Measurements from ENCODE around the gene RUNDC1.

Gene RUNDC1

DNA sequence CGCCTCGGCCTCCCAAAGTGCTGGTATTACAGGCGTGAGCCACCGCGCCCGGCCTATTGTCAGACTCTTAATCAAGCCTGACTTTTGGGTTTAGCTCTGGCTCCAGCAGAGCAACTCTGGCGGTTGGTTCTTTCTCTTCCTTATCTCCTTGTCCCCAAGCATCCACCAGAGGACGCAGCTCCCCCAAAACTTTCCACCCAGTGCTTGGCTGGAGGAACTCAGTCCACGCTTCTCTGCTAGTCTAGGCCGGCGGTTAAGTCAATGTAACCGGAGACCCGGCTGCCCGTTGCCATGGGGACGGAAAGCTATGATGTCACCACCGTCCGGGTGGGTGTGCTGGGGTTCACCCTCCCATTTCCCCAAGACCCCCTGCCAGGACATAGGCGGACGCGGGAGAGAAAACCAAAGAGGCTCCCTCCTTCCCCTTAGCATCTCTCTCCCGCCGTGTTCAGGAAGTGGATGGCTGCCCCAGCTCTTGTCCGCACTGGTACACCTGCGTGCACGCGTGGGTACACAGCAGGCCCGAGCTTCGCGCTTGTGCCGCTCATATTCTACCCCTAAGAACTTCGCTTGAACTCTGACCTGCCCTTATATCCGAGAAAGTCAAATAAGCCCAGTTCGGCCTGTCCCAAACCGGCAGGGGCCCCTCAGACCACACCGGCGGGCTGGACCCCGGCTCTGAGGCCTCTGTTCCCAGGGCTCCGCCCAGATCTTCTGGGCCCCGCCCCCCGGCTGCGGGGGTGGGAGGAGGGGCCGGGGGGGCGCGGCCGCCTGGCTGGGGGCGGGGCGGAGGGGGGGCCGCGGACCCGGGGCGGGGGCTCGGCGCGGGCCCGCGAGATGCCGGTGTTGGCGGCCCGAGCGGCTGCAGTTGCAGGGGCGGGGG lies 44.3 kb downstream of the RUNDC1 start, which contains the start of gene RND2:
RND2 (plus strand) TSS at position 825 of the 883 bp plus-strand sequence. CDS start 117 bp downstream, outside the sequence.
- TF ChIP-seq, protein P1, sequence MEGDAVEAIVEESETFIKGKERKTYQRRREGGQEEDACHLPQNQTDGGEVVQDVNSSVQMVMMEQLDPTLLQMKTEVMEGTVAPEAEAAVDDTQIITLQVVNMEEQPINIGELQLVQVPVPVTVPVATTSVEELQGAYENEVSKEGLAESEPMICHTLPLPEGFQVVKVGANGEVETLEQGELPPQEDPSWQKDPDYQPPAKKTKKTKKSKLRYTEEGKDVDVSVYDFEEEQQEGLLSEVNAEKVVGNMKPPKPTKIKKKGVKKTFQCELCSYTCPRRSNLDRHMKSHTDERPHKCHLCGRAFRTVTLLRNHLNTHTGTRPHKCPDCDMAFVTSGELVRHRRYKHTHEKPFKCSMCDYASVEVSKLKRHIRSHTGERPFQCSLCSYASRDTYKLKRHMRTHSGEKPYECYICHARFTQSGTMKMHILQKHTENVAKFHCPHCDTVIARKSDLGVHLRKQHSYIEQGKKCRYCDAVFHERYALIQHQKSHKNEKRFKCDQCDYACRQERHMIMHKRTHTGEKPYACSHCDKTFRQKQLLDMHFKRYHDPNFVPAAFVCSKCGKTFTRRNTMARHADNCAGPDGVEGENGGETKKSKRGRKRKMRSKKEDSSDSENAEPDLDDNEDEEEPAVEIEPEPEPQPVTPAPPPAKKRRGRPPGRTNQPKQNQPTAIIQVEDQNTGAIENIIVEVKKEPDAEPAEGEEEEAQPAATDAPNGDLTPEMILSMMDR (conservative IDR thresholded peaks at IDR 0.05): no peak
- TF ChIP-seq ZFX (IDR thresholded peaks at IDR 0.05): no peak
- no peak within 1 kb of the TSS for H3K27ac ChIP-seq

DNA sequence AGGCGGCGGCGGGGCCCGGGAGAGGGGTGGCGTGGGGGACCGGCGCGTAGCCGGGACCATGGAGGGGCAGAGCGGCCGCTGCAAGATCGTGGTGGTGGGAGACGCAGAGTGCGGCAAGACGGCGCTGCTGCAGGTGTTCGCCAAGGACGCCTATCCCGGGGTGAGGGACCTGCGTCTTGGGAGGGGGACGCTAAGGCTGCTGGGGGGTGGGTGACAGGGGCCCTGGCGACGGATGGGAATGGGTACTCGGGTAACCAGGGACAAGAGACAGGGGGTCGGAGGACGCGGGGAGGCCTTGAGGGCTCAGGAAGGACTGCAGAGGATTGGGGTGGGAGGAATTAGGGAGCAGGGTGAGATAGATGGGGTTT lies 44.9 kb downstream of the RUNDC1 start:
- no peak overlapping the region for H3K27ac ChIP-seq
- TF ChIP-seq, protein P1 (conservative IDR thresholded peaks at IDR 0.05): no peak
- no peak for TF ChIP-seq ZFX (IDR thresholded peaks at IDR 0.05)

DNA sequence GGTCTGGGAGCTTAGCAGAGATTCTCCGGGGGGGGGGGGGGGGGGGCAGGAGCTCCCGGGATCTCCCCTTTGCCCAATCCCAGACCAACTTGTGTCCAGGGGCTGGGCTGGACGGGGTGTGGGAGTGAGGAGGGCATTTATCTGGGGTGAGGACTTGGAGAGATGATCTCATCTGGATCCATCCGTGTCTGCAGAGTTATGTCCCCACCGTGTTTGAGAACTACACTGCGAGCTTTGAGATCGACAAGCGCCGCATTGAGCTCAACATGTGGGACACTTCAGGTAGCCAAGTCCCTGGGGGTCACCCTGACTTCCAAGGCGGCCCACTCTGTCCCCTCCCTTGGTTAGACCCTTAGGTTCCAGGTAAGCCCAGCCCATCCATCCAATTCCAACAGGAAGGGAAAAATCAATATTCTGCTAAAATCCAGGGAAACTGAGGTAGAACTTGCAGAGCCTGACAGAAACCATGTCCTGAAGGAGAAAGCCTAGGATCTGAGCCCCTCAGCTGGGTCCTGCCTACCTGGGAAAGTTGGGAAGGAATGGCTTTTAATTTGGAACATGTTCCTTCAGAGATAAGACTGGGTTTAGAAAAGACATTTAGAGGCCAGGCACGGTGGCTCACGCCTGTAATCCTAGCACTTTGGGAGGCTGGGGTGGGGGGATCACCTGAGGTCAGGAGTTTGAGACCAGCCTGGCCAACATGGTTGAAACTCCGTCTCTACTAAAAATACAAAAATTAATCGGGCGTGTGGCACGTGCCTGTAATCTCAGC lies 45.6 kb downstream of the RUNDC1 start:
- TF ChIP-seq, protein P1 (conservative IDR thresholded peaks at IDR 0.05): no peak
- TF ChIP-seq ZFX (IDR thresholded peaks at IDR 0.05): no peak
- no peak overlapping the region for H3K27ac ChIP-seq

DNA sequence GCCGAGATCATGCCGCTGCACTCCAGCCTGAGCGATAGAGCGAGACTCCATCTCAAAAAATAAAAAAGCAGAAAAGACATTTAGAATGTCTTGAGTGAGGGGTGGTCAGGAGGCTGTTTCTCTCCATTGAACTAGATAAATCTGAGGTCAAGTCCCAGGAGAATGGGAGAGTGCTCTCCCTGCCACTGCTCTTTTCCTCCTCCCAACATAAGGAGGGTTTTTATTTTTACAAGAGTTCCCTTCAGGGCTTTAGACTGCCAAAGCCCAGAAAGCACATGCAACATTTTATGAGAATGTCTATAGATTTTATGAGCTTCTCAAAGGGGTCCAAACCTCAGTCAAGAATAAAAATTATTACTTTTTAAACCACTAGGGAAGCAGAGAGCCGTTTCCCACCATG lies 46.2 kb downstream of the RUNDC1 start:
- no peak overlapping the region for H3K27ac ChIP-seq
- TF ChIP-seq ZFX (IDR thresholded peaks at IDR 0.05): no peak
- TF ChIP-seq, protein P1 (conservative IDR thresholded peaks at IDR 0.05): no peak

DNA sequence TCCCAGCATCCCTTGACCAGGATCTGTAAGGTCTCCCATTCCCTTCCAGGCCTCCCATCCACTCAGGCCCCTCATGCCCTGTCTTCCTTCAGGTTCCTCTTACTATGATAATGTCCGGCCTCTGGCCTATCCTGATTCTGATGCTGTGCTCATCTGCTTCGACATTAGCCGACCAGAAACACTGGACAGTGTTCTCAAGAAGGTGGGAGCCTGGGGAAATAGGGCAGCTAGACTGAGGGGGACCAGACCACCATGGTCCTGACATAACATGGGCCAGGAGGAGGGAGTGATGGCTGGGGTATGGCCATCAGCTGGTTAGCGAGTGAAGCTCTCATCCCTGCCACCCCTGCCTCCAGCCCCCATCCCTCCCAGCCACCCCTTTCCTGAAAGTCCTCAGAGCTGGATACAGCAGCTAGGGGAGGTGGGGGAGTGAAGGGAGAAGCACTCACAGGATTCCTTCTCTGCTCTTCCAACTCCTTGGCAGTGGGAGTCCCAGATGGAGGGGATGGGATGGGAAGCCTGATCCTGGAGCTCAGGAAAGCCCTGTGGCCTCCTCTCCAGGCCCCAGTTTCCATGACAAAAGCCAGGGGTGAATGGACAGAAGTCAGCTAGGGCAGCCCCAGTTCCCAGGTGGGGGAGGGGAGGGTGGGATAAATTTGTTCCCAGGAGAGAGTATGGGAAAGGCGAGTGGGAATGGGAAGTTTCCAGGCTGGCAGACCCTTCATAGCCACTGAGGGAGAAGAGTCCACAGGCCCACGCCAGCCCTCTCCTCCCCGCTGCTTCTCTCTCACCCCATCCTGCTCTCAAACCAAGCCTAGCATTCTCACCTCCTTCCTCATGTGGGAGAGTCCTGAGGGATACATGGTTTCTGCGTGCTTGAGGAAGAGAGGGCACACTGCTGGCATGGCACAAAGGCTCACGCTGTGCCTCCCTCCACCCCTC lies 47.0 kb downstream of the RUNDC1 start:
- TF ChIP-seq, protein P1 (conservative IDR thresholded peaks at IDR 0.05): no peak
- no peak for TF ChIP-seq ZFX (IDR thresholded peaks at IDR 0.05)
- H3K27ac ChIP-seq: no peak overlapping the region

DNA sequence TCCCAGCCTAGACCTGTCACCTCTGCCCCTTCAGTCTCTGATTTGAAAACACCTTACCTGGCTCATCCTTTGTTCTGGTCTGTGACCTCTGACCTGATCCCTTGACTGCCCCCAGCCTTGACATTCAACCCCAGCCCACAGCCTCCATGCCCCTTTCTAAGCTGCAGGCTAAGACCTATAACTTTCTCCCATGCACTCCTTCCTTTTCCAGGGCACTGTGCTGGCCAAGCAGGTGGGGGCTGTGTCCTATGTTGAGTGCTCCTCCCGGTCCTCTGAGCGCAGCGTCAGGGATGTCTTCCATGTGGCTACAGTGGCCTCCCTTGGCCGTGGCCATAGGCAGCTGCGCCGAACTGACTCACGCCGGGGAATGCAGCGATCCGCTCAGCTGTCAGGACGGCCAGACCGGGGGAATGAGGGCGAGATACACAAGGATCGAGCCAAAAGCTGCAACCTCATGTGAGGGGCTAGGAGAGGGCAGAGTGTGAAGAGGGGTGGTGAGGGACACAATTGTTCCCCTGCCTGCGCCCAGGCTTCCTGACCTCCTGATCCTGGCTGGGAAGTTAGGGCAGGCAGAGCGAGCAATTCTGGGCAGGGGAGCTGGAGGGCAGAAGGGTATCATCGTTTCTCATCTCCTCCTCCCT lies 48.0 kb downstream of the RUNDC1 start:
- no peak overlapping the region for H3K27ac ChIP-seq
- no peak for TF ChIP-seq ZFX (IDR thresholded peaks at IDR 0.05)
- TF ChIP-seq, protein P1 (conservative IDR thresholded peaks at IDR 0.05): no peak

Measured in C4-2B (cell line).